Measurements from ENCODE around the gene CLCN7. TPM values are rescaled to one million over a fixed set of nuclear protein-coding genes. Genes with fewer than 3 reads are reported as not detected.

The CLCN7 gene
- total and polyA plus RNA-seq, 2 of the 13 experiments (the other 11 are each of a cell fraction or from before 2014, with no cell fraction given): 24.6 to 25.1 TPM

DNA sequence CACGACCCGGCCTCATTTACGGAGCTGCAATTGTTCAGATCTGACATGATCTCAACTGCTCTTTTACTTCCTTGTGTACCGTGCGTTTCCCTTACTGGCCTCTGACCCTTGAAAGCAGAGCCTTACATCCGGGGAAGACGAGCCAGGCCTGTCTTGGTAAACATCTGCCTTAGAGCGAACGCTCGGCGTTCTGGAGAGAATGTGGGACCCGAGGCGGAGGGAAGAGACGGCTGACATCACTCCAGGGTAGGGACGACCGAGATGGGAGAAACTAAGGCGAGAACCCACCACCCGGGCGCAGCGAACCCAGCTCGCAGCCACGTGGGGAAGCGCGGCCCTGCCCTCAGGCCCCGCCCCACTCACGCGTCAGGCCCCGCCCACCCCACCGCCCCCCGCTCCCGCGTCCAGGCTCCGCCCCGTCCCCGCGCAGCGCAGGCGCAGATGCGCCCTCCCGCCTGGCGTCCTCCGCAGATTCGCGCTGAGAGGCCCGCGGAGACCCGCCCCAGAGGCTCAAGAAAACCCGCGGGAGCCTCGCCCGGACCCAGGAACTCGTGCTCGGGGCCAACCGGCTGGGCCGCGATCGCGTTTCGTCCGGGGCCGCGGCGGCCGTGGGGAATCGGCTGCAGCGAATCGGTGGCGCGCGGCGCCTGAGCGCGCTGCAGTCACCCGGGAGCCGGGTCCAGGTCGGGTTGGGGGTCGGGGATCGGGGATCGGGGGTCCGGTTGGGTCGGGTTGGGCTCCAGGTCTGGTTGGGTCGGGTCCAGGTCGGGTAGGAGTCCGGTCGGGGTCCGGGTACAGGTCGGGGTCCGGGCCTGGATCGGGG is 18.3 kb upstream of the CLCN7 start, which contains the start of gene TELO2 (continued):
- TF ChIP-seq NFATC3 (CRISPR knock-in tag; IDR thresholded peaks at IDR 0.05) (no peak), SRSF1 (optimal IDR thresholded peaks at IDR 0.05; ENCODE audit: low read depth, low read length) (no peak), SMAD1 (CRISPR knock-in tag; IDR thresholded peaks at IDR 0.05; ENCODE audit: borderline replicate concordance, low read depth) (no peak), TAF1 (CRISPR knock-in tag; IDR thresholded peaks at IDR 0.05) (peak; percentile 57), ZSCAN25 (CRISPR knock-in tag; IDR thresholded peaks at IDR 0.05) (peak; percentile 65; the same call in 1 of the 2 replicates), ZNF350 (CRISPR knock-in tag; IDR thresholded peaks at IDR 0.05; ENCODE audit: borderline replicate concordance, low read depth) (no peak; the same call in 1 of the 2 replicates), GATAD1 (CRISPR knock-in tag; IDR thresholded peaks at IDR 0.05) (peak; percentile 90), ZIK1 (CRISPR knock-in tag; IDR thresholded peaks at IDR 0.05; ENCODE audit: borderline replicate concordance, low read depth) (0 out of 2 replicates have a peak, but pooled peaks have one; percentile 38), NFYC (CRISPR knock-in tag; IDR thresholded peaks at IDR 0.05) (peak; percentile 26; the same call in 1 of the 2 replicates), ZNF607 (CRISPR knock-in tag; IDR thresholded peaks at IDR 0.05; ENCODE audit: borderline replicate concordance) (no peak), ASH2L (IDR thresholded peaks at IDR 0.05; ENCODE audit: insufficient read length, low read depth, low read length) (peak; percentile 47), RFX5 (IDR thresholded peaks at IDR 0.05; ENCODE audit: low read depth, low read length) (no peak), TBL1XR1 (IDR thresholded peaks at IDR 0.05; ENCODE audit: borderline replicate concordance, low read length, partially characterized antibody) (no peak), RARA (CRISPR knock-in tag; IDR thresholded peaks at IDR 0.05) (no peak), SMAD9 (CRISPR knock-in tag; IDR thresholded peaks at IDR 0.05) (no peak), LCORL (IDR thresholded peaks at IDR 0.05) (no peak), LCORL (CRISPR knock-in tag; IDR thresholded peaks at IDR 0.05) (no peak), ISL2 (CRISPR knock-in tag; IDR thresholded peaks at IDR 0.05) (peak; percentile 35; the same call in 1 of the 2 replicates), ZNF136 (CRISPR knock-in tag; IDR thresholded peaks at IDR 0.05; ENCODE audit: low read depth) (no peak), ZFP37 (CRISPR knock-in tag; IDR thresholded peaks at IDR 0.05; ENCODE audit: borderline replicate concordance) (no peak), FOXK2 (IDR thresholded peaks at IDR 0.05) (peak; percentile 18; the same call in 1 of the 2 replicates), ZNF83 (CRISPR knock-in tag; IDR thresholded peaks at IDR 0.05; ENCODE audit: borderline replicate concordance) (no peak), SOX5 (CRISPR knock-in tag; IDR thresholded peaks at IDR 0.05; ENCODE audit: borderline replicate concordance) (0 out of 2 replicates have a peak, but pooled peaks have one; percentile 17)
- TF ChIP-seq, protein P1, sequence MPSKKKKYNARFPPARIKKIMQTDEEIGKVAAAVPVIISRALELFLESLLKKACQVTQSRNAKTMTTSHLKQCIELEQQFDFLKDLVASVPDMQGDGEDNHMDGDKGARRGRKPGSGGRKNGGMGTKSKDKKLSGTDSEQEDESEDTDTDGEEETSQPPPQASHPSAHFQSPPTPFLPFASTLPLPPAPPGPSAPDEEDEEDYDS (CRISPR knock-in tag; IDR thresholded peaks at IDR 0.05): peak; percentile 40; the same call in 1 of the 2 replicates
- TF ChIP-seq, protein P2, sequence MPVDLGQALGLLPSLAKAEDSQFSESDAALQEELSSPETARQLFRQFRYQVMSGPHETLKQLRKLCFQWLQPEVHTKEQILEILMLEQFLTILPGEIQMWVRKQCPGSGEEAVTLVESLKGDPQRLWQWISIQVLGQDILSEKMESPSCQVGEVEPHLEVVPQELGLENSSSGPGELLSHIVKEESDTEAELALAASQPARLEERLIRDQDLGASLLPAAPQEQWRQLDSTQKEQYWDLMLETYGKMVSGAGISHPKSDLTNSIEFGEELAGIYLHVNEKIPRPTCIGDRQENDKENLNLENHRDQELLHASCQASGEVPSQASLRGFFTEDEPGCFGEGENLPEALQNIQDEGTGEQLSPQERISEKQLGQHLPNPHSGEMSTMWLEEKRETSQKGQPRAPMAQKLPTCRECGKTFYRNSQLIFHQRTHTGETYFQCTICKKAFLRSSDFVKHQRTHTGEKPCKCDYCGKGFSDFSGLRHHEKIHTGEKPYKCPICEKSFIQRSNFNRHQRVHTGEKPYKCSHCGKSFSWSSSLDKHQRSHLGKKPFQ (CRISPR knock-in tag; IDR thresholded peaks at IDR 0.05; ENCODE audit: insufficient replicate concordance): peak; percentile 75
- TF ChIP-seq, protein P3, sequence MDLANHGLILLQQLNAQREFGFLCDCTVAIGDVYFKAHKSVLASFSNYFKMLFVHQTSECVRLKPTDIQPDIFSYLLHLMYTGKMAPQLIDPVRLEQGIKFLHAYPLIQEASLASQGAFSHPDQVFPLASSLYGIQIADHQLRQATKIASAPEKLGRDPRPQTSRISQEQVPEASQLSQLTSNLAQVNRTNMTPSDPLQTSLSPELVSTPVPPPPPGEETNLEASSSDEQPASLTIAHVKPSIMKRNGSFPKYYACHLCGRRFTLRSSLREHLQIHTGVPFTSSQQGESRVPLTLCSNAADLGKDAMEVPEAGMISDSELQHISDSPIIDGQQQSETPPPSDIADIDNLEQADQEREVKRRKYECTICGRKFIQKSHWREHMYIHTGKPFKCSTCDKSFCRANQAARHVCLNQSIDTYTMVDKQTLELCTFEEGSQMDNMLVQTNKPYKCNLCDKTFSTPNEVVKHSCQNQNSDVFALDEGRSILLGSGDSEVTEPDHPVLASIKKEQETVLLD (CRISPR knock-in tag; IDR thresholded peaks at IDR 0.05; ENCODE audit: low read depth): 0 out of 2 replicates have a peak, but pooled peaks have one; percentile 41
